IMR-90 (cell line): Measurements from ENCODE around the gene DNMT3A. TPM values are rescaled to one million over a fixed set of nuclear protein-coding genes. Genes with fewer than 3 reads are reported as not detected.
A peak's percentile ranks its signal among the peaks of the same experiment; 100 is the strongest.

Experiments
- ATAC-seq: fragments of 200-7000 bp; cut with Tn5 transposase; 2 replicates; pipeline ENCODE4 v1.9.1; 2020; ENCODE audit warnings: low read depth, mild to moderate bottlenecking, moderate library complexity
- BruUV-seq: library from RNA; stranded (reverse); fragments of 400-500 nt; replicated peaks from 2 replicates; lab custom pipeline; 2021; lab: Mats Ljungman, UMichigan
- CTCF ChIA-PET: fragments of 300-600 bp; formaldehyde crosslinking; extraction: SDS; loops from one replicate; lab custom pipeline; 2021; ENCODE audit warnings: antibody characterized with exemption; lab: Yijun Ruan, JAX
- POLR2A ChIA-PET: fragments of 300-600 bp; sonication (Branson Sonifier 250); formaldehyde crosslinking; loops from one replicate; lab custom pipeline; 2022; ENCODE audit warnings: antibody characterized with exemption; ENCODE audit not compliant: unreplicated experiment; lab: Charles Lee
- DNase-seq: peaks from one replicate; pipeline ENCODE4 v3.0.0; 2013
- H2AFZ ChIP-seq: replicated peaks from 2 replicates; pipeline ENCODE3; 2013; ENCODE audit warnings: low read length, mild to moderate bottlenecking; ENCODE audit not compliant: poor library complexity
- H2AK5ac ChIP-seq: 2 replicates; pipeline ENCODE4 v1.6.1; 2013; ENCODE audit warnings: low read depth, low read length, inconsistent platforms
- H2AK9ac ChIP-seq: replicated peaks from 2 replicates; pipeline ENCODE3; 2013; ENCODE audit warnings: mild to moderate bottlenecking, low read depth, low read length, moderate library complexity; ENCODE audit not compliant: poor library complexity
- H2BK120ac ChIP-seq: 2 replicates; pipeline ENCODE4 v1.6.1; 2013; ENCODE audit warnings: low read depth, low read length, inconsistent platforms
- H2BK15ac ChIP-seq: 3 replicates; pipeline ENCODE4 v1.6.1; 2013; ENCODE audit warnings: low read depth, low read length, inconsistent platforms
- H2BK20ac ChIP-seq: 2 replicates; pipeline ENCODE4 v1.6.1; 2013; ENCODE audit warnings: low read depth, mild to moderate bottlenecking, inconsistent platforms, low read length, moderate library complexity
- H2BK5ac ChIP-seq: 2 replicates; pipeline ENCODE4 v1.6.1; 2013; ENCODE audit warnings: mild to moderate bottlenecking, low read depth, low read length, inconsistent platforms; ENCODE audit not compliant: poor library complexity, severe bottlenecking
- H3K14ac ChIP-seq: replicated peaks from 2 replicates; pipeline ENCODE4 v1.6.1; 2013; ENCODE audit warnings: low read depth, low read length, inconsistent platforms
- H3K18ac ChIP-seq: 2 replicates; pipeline ENCODE4 v1.6.1; 2013; ENCODE audit warnings: low read depth, low read length, control low read depth
- H3K23ac ChIP-seq: 2 replicates; pipeline ENCODE4 v1.6.1; 2013; ENCODE audit warnings: low read depth, low read length, inconsistent platforms
- H3K27ac ChIP-seq: 2 replicates; pipeline ENCODE4 v1.5.1; 2013; ENCODE audit warnings: mild to moderate bottlenecking, control low read depth, low read length; ENCODE audit not compliant: insufficient read depth
- H3K27me3 ChIP-seq: 2 replicates; pipeline ENCODE4 v1.6.1; 2013; ENCODE audit warnings: low read length; ENCODE audit not compliant: control insufficient read depth, insufficient read depth
- H3K36me3 ChIP-seq: 2 replicates; pipeline ENCODE4 v1.6.1; 2013; ENCODE audit warnings: low read length, mixed read lengths; ENCODE audit not compliant: control insufficient read depth, insufficient read depth
- H3K4ac ChIP-seq: 2 replicates; pipeline ENCODE4 v1.6.1; 2013; ENCODE audit warnings: low read depth, low read length, inconsistent platforms
- H3K4me1 ChIP-seq: 2 replicates; pipeline ENCODE4 v1.6.1; 2013; ENCODE audit warnings: low read length, mixed read lengths; ENCODE audit not compliant: control insufficient read depth, insufficient read depth
- H3K4me2 ChIP-seq: 2 replicates; pipeline ENCODE4 v1.6.1; 2013; ENCODE audit warnings: low read depth, mild to moderate bottlenecking, control low read depth, low read length, moderate library complexity
- H3K4me3 ChIP-seq: 2 replicates; pipeline ENCODE4 v1.5.1; 2013; ENCODE audit warnings: low read depth, mild to moderate bottlenecking, control low read depth, low read length, moderate library complexity; ENCODE audit not compliant: insufficient read depth
- H3K56ac ChIP-seq: 2 replicates; pipeline ENCODE4 v1.6.1; 2013; ENCODE audit warnings: low read length, inconsistent platforms; ENCODE audit not compliant: insufficient read depth; ENCODE audit errors: extremely low read depth
- H3K79me1 ChIP-seq, 2 experiments: 2 replicates each; pipeline ENCODE4 v1.6.1; 2013; ENCODE audit warnings: low read length in 2 of 2, inconsistent platforms in 1 of 2, low read depth in 1 of 2
- H3K9ac ChIP-seq: 2 replicates; pipeline ENCODE4 v1.6.1; 2013; ENCODE audit warnings: low read depth, low read length, control low read depth
- H3K9me1 ChIP-seq: 2 replicates; pipeline ENCODE4 v1.6.1; 2013; ENCODE audit warnings: low read length, inconsistent platforms; ENCODE audit not compliant: insufficient read depth
- H3K9me3 ChIP-seq: 2 replicates; pipeline ENCODE4 v1.6.1; 2013; ENCODE audit warnings: low read length; ENCODE audit not compliant: control insufficient read depth, insufficient read depth
- H4K20me1 ChIP-seq: 2 replicates; pipeline ENCODE4 v1.6.1; 2013; ENCODE audit warnings: low read length, inconsistent platforms; ENCODE audit not compliant: insufficient read depth
- H4K5ac ChIP-seq: 2 replicates; pipeline ENCODE4 v1.6.1; 2013; ENCODE audit warnings: mild to moderate bottlenecking, low read depth, low read length, control low read depth
- H4K8ac ChIP-seq, 2 experiments: 2 replicates each; pipeline ENCODE4 v1.6.1; 2013; ENCODE audit warnings: low read depth in 2 of 2, low read length in 2 of 2, control low read depth in 1 of 2, inconsistent platforms in 1 of 2
- H4K91ac ChIP-seq: 2 replicates; pipeline ENCODE4 v1.6.1; 2013; ENCODE audit warnings: low read depth, low read length, inconsistent platforms; ENCODE audit not compliant: insufficient read depth
- CEBPB ChIP-seq: IDR thresholded peaks from 2 replicates; pipeline ENCODE4 v1.6.1; 2012; ENCODE audit warnings: low read depth, low read length, improper control_type of control experiment
- CHD1 ChIP-seq: IDR thresholded peaks from 2 replicates; pipeline ENCODE4 v1.6.1; 2012; ENCODE audit warnings: low read depth, low read length, improper control_type of control experiment
- CTCF ChIP-seq: conservative IDR thresholded peaks from 2 replicates; pipeline ENCODE4 v1.5.1; 2012; ENCODE audit warnings: mild to moderate bottlenecking, low read depth, low read length, improper control_type of control experiment
- ELK1 ChIP-seq: fragments of 150-350 bp; IDR thresholded peaks from 2 replicates; pipeline ENCODE4 v1.6.1; 2016; ENCODE audit warnings: low read depth, mild to moderate bottlenecking, low read length, moderate library complexity, borderline replicate concordance
- MAFK ChIP-seq: IDR thresholded peaks from 2 replicates; pipeline ENCODE4 v1.6.1; 2012; ENCODE audit warnings: low read depth, low read length, improper control_type of control experiment
- MAZ ChIP-seq: IDR thresholded peaks from 2 replicates; pipeline ENCODE4 v1.6.1; 2012; ENCODE audit warnings: low read depth, mild to moderate bottlenecking, low read length, improper control_type of control experiment, moderate library complexity, borderline replicate concordance
- MXI1 ChIP-seq: IDR thresholded peaks from 2 replicates; pipeline ENCODE4 v1.6.1; 2012; ENCODE audit warnings: low read depth, mild to moderate bottlenecking, low read length, moderate library complexity, borderline replicate concordance
- NFE2L2 ChIP-seq: fragments of 150-350 bp; IDR thresholded peaks from 2 replicates; pipeline ENCODE4 v1.6.1; 2016; ENCODE audit warnings: low read depth, mild to moderate bottlenecking, low read length
- POLR2A ChIP-seq: IDR thresholded peaks from 2 replicates; pipeline ENCODE4 v1.6.1; 2012; ENCODE audit warnings: mild to moderate bottlenecking, low read depth, low read length
- RFX5 ChIP-seq: IDR thresholded peaks from 2 replicates; pipeline ENCODE4 v1.8.0; 2012; ENCODE audit warnings: low read depth, mild to moderate bottlenecking, low read length, moderate library complexity
- SMC3 ChIP-seq: fragments of 150-350 bp; IDR thresholded peaks from 2 replicates; pipeline ENCODE4 v1.6.1; 2016; ENCODE audit warnings: low read depth, mild to moderate bottlenecking, antibody characterized with exemption, low read length, moderate library complexity
- WGBS, 2 experiments: methylation state at CpG; one replicate each; pipeline versions ENCODE4 v1.1.5 to v1.1.7; 2013; ENCODE audit warnings: missing lambda C conversion rate in 2 of 2; ENCODE audit not compliant: insufficient read length in 1 of 2; ENCODE audit errors: extremely low coverage in 2 of 2; 5-methylcytosine and 5-hydroxymethylcytosine counted together
- dilution Hi-C: fragments of 300-500 bp; cut with HindIII; formaldehyde crosslinking; loops from one replicate; pipeline ENCODE4 v1.14.3; 2018; ENCODE audit warnings: low sequenced_read_pairs; ENCODE audit not compliant: unreplicated experiment
- in situ Hi-C: fragments of 300-500 bp; cut with MboI; formaldehyde crosslinking; loops from 3 replicates; pipeline ENCODE4 v1.14.3; 2019; ENCODE audit warnings: low sequenced_read_pairs, inconsistent platforms, mixed read lengths
- intact Hi-C: fragments of 100-400 bp; cut with micrococcal nuclease; formaldehyde crosslinking; loops from 2 replicates; pipeline ENCODE4 v1.10.0; 2022
- polyA plus RNA-seq, 3 experiments: library from polyadenylated mRNA; depleted of rRNA; stranded (reverse); fragments of >200 nt; gene quantifications; 2 replicates each; pipeline ENCODE4 v1.2.3, GENCODE V29; 2012; ENCODE audit warnings: low replicate concordance in 1 of 3
- total RNA-seq: library from RNA; depleted of rRNA; stranded (reverse); fragments of >200 nt; gene quantifications from 2 replicates; pipeline ENCODE4 v1.2.3, GENCODE V29; 2012

Gene DNMT3A
- total and polyA plus RNA-seq, 2 of the 4 experiments (the other 2 are of a cell fraction): 4.4 to 9.7 TPM

GRCh38 chr2:25250331-25251070, 91.2 kb downstream of the DNMT3A start (continued):
- no peak for TF ChIP-seq SMC3
- TF ChIP-seq MAFK: peak; percentile 61
- TF ChIP-seq CEBPB: peak; percentile 68

- Histone ChIP-seq H2BK120ac (peak overlapping the region; percentile 23; the same call in 1 of the 2 replicates), H3K23ac (no peak overlapping the region), H3K9me3 (no peaks in the 10 kb centered on the region), H3K4me3 (no peak overlapping the region), H4K91ac (0 out of 2 replicates have a peak overlapping the region, but pooled peaks have one; percentile 1), H2AK9ac (no peak overlapping the region), H2BK20ac (no peak overlapping the region), H2AK5ac (no peak overlapping the region), H2BK15ac (0 out of 3 replicates have a peak overlapping the region, but pooled peaks have one; percentile 7), H3K4me1 (peaks cover 20% of the 10 kb centered on the region), H4K20me1 (no peaks in the 10 kb centered on the region), H4K8ac (0 out of 4 replicates have a peak overlapping the region, but pooled peaks of 1 of the 2 experiments have one; percentile 2), H3K36me3 (peaks cover 39% of the 10 kb centered on the region), H3K14ac (no peak overlapping the region), H3K9ac (no peak overlapping the region), H3K56ac (no peak overlapping the region), H3K4me2 (no peak overlapping the region), H3K4ac (peak overlapping the region; percentile 6; the same call in 1 of the 2 replicates), H3K27me3 (no peaks in the 10 kb centered on the region), H2AFZ (no peak overlapping the region), H3K18ac (no peak overlapping the region), H3K79me1 (0 out of 4 replicates have a peak, but pooled peaks cover 0 to 6% of the 10 kb centered on the region in 2 experiments), H3K27ac (no peak overlapping the region), H3K9me1 (no peaks in the 10 kb centered on the region; the same call in 1 of the 2 replicates), H4K5ac (no peak overlapping the region), H2BK5ac (no peak overlapping the region)
- POLR2A ChIA-PET: interaction anchor here (0.5 kb wide), 1 partner anchor 29 kb away, joined by 6 read pairs; no protein-coding TSS in a partner anchor
- in situ Hi-C loops (no loop called here), dilution Hi-C loops (no loop called here), intact Hi-C loops (loop anchor here (10.0 kb wide), 1 partner anchor 315 kb away; no protein-coding TSS in a partner anchor)
- CTCF ChIA-PET: interaction anchor here (0.6 to 1.1 kb wide), 2 partner anchors 21 to 860 kb away, joined by 3 to 4 read pairs; no protein-coding TSS in a partner anchor
- ATAC-seq (no peak), DNase-seq (no peak)
- WGBS, 2 experiments: 100% methylated on average over 1 of the region's 4 CpGs; no CpG with 5 or more reads in 1 of the 2 experiments
- BruUV-seq: no TSS peak
- no peak for TF ChIP-seq CEBPB
- TF ChIP-seq NFE2L2: no peak
- TF ChIP-seq RFX5: no peak
- TF ChIP-seq MAZ: no peak
- no peak for TF ChIP-seq MXI1
- no peak for TF ChIP-seq POLR2A
- no peak for TF ChIP-seq ELK1
- no peak for TF ChIP-seq SMC3
- no peak for TF ChIP-seq CHD1
- TF ChIP-seq CTCF: no peak
- no peak for TF ChIP-seq MAFK
Observed at GRCh38 chr2:25249785-25250184, 91.9 kb downstream of the DNMT3A start.
